GM10266 (cell line): ENCODE results near the gene LRP5.

Experiments
- DNase-seq: peaks from one replicate; pipeline ENCODE4 v3.0.0; 2012; ENCODE audit errors: extremely low spot score
- CTCF ChIP-seq: IDR thresholded peaks from 2 replicates; pipeline ENCODE4 v1.5.1; 2012; ENCODE audit warnings: mild to moderate bottlenecking, low read depth; ENCODE audit not compliant: control insufficient read depth, insufficient read depth; ENCODE audit errors: missing control alignments

LRP5 gene

GRCh38 chr11:68345776-68346461, 33.5 kb downstream of the LRP5 start:
- no peak for TF ChIP-seq CTCF
- no peak for DNase-seq

- no peak for DNase-seq
- no peak for TF ChIP-seq CTCF
Observed at GRCh38 chr11:68346462-68346790, 34.0 kb downstream of the LRP5 start.

- TF ChIP-seq CTCF, result no peak
- DNase-seq, result no peak
Observed at GRCh38 chr11:68347345-68347744, 35.0 kb downstream of the LRP5 start.

GRCh38 chr11:68347841-68348240, 35.5 kb downstream of the LRP5 start:
- TF ChIP-seq CTCF, result no peak
- DNase-seq, result no peak

GRCh38 chr11:68349461-68350249, 37.3 kb downstream of the LRP5 start:
- no peak for DNase-seq
- no peak for TF ChIP-seq CTCF

- TF ChIP-seq CTCF, result no peak
- no peak for DNase-seq
Observed at GRCh38 chr11:68350759-68351449, 38.5 kb downstream of the LRP5 start.
